Caco-2 (cell line): Measurements from ENCODE around the gene LMTK3. TPM values are rescaled to one million over a fixed set of nuclear protein-coding genes. Genes with fewer than 3 reads are reported as not detected.

Experiments used
- BruUV-seq: library from RNA; stranded (reverse); fragments of 400-500 nt; replicated peaks from 2 replicates; lab custom pipeline; 2021; lab: Mats Ljungman, UMichigan
- CTCF ChIA-PET: fragments of 300-600 bp; sonication (Branson Sonifier 250); formaldehyde crosslinking; loops from one replicate; lab custom pipeline; 2022; ENCODE audit warnings: antibody characterized with exemption; lab: Charles Lee
- POLR2A ChIA-PET: fragments of 300-600 bp; sonication (Branson Sonifier 250); formaldehyde crosslinking; loops from one replicate; lab custom pipeline; 2022; ENCODE audit warnings: antibody characterized with exemption; lab: Charles Lee
- DNase-seq, 2 experiments: peaks; one replicate each; pipeline versions ENCODE4 v3.0.0 to v3.0.0-alpha.2; 2020 to 2022
- H3K27me3 ChIP-seq: replicated peaks from 2 replicates; pipeline ENCODE4 v1.6.0; 2011; ENCODE audit warnings: low read length; ENCODE audit not compliant: control insufficient read depth, insufficient read depth
- H3K36me3 ChIP-seq: 2 replicates; pipeline ENCODE4 v1.5.1; 2011; ENCODE audit warnings: low read length; ENCODE audit not compliant: control insufficient read depth, insufficient read depth
- H3K4me1 ChIP-seq: fragments of 250-450 bp; sonication (Bioruptor Pico); 2 replicates; pipeline ENCODE4 v1.5.1; 2020; ENCODE audit warnings: mild to moderate bottlenecking
- H3K4me3 ChIP-seq: 2 replicates; pipeline ENCODE4 v1.5.1; 2011; ENCODE audit warnings: low read depth, mild to moderate bottlenecking, control low read depth, low read length
- H3K9me3 ChIP-seq: fragments of 250-450 bp; sonication (Bioruptor Pico); 2 replicates; pipeline ENCODE4 v1.5.1; 2020; ENCODE audit warnings: mild to moderate bottlenecking, moderate library complexity
- H3K27ac Mint-ChIP-seq: one replicate; pipeline ENCODE4 v1.8.0; 2022; ENCODE audit warnings: mixed read lengths; ENCODE audit not compliant: unreplicated experiment
- H3K27me3 Mint-ChIP-seq: one replicate; pipeline ENCODE4 v1.8.0; 2022; ENCODE audit warnings: mixed read lengths; ENCODE audit not compliant: insufficient read depth, unreplicated experiment
- H3K36me3 Mint-ChIP-seq: one replicate; pipeline ENCODE4 v1.8.0; 2022; ENCODE audit warnings: mild to moderate bottlenecking, mixed read lengths; ENCODE audit not compliant: insufficient read depth, unreplicated experiment
- H3K4me1 Mint-ChIP-seq: one replicate; pipeline ENCODE4 v1.8.0; 2022; ENCODE audit warnings: low read depth, mixed read lengths; ENCODE audit not compliant: unreplicated experiment
- H3K4me3 Mint-ChIP-seq: one replicate; pipeline ENCODE4 v1.8.0; 2022; ENCODE audit warnings: mild to moderate bottlenecking, moderate library complexity, mixed read lengths; ENCODE audit not compliant: unreplicated experiment
- H3K9me3 Mint-ChIP-seq: one replicate; pipeline ENCODE4 v1.8.0; 2022; ENCODE audit warnings: mixed read lengths; ENCODE audit not compliant: unreplicated experiment
- intact Hi-C: fragments of 100-400 bp; cut with micrococcal nuclease; formaldehyde crosslinking; loops from one replicate; pipeline ENCODE4 v1.10.0; 2022; ENCODE audit not compliant: unreplicated experiment
- total RNA-seq: library from RNA; stranded (reverse); gene quantifications from 2 replicates; pipeline ENCODE4 v1.2.3, GENCODE V29; 2022
- TF ChIP-seq, protein P1 (sequence below), 2 experiments: fragments of 200-600 bp in 1 of 2; IDR thresholded peaks; 1 replicate in 1 of 2; 2 replicates in 1 of 2; pipeline versions ENCODE4 v1.5.1 to v1.8.0; 2011 to 2022; ENCODE audit warnings: antibody characterized with exemption in 1 of 2, control low read depth in 1 of 2, inconsistent platforms in 1 of 2, low read depth in 1 of 2, low read length in 1 of 2, mild to moderate bottlenecking in 1 of 2, moderate library complexity in 1 of 2; ENCODE audit not compliant: insufficient read depth in 1 of 2, severe bottlenecking in 1 of 2, unreplicated experiment in 1 of 2

LMTK3 gene
- total RNA-seq, 1 experiment from 2014 or later, result 22.6 TPM

DNA sequence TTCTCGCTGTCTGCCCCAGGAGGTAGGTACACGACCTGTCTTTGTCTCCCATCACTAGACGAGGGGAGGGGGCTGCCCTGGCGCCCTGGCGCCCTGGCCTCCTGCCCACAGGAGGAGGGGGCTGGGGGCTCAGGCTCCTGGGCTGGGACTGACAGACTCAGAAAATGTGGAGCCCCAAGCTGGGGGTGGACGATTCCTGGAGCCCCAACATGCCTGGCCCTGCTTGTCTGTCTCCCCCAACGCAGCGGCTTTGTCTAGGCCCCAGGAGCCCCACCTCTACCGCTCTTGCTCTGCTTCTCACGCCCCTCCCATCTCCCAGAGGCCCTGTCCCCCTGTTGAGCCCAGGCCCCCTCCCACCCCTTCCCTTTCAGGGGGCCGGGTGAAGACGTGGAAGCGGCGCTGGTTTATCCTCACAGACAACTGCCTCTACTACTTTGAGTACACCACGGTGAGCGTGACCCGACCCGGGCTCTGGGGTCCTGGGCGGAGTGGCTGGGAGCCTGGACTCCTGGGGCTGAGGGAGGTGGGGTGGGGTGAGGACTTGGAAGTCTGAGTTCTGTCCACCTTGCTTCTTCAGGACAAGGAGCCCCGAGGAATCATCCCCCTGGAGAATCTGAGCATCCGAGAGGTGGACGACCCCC, 33.8 kb downstream of the LMTK3 start:
- intact Hi-C loops, result no loop called here
- TF ChIP-seq, protein P1, sequence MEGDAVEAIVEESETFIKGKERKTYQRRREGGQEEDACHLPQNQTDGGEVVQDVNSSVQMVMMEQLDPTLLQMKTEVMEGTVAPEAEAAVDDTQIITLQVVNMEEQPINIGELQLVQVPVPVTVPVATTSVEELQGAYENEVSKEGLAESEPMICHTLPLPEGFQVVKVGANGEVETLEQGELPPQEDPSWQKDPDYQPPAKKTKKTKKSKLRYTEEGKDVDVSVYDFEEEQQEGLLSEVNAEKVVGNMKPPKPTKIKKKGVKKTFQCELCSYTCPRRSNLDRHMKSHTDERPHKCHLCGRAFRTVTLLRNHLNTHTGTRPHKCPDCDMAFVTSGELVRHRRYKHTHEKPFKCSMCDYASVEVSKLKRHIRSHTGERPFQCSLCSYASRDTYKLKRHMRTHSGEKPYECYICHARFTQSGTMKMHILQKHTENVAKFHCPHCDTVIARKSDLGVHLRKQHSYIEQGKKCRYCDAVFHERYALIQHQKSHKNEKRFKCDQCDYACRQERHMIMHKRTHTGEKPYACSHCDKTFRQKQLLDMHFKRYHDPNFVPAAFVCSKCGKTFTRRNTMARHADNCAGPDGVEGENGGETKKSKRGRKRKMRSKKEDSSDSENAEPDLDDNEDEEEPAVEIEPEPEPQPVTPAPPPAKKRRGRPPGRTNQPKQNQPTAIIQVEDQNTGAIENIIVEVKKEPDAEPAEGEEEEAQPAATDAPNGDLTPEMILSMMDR (IDR thresholded peaks at IDR 0.05; ENCODE audit: insufficient read depth in 1 of 2, low read depth in 1 of 2, low read length in 1 of 2, severe bottlenecking in 1 of 2, unreplicated experiment in 1 of 2), result no peak
- CTCF ChIA-PET, result no interaction called here
- no peak overlapping the region for H3K4me3 Mint-ChIP-seq
- no peaks in the 10 kb centered on the region for H3K9me3 Mint-ChIP-seq
- peaks cover 85% of the 10 kb centered on the region for H3K36me3 Mint-ChIP-seq
- Histone ChIP-seq H3K9me3 (no peaks in the 10 kb centered on the region), H3K4me1 (peaks cover 5% of the 10 kb centered on the region; the same call in 1 of the 2 replicates), H3K4me3 (no peak overlapping the region), H3K36me3 (no peaks in the 10 kb centered on the region; the same call in none of the 2 replicates), H3K27me3 (no peaks in the 10 kb centered on the region)
- no peak for DNase-seq
- no peaks in the 10 kb centered on the region for H3K27me3 Mint-ChIP-seq
- H3K27ac Mint-ChIP-seq, result peak overlapping the region; percentile 50
- POLR2A ChIA-PET, result no interaction called here
- H3K4me1 Mint-ChIP-seq, result peaks cover 13% of the 10 kb centered on the region
- BruUV-seq, result no TSS peak

DNA sequence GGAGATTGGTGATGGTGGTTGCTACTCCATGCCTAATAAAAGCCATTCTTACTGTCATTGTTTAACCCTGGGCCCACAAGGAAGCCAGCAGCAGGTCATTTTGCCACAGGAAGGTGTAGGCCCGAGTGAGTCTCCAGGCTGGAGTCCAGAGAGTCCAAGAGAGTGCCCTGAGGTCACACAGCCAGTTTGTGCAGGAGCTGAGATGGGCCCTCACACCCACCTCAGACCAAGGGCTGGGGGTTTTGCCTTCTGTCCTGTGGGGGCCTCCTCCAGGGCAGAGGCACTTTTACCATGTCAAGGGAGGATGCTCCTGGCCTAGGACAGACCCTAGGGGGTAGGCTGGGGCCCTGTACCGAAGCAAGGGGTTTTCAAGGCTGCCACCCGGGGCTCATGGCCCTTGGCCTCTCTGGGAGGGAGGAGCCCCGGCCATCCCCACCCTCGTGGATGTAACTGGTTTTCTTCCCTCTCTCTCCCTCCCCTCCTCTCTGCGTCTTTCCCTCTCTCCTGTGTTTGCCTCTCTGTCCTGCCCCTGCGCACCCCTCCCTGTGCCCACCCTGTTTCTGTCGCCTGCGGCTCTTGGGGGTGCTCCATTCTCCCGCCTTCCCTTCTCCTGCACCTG, 34.5 kb downstream of the LMTK3 start:
- CTCF ChIA-PET, result no interaction called here
- H3K4me3 ChIP-seq, result no peak overlapping the region
- no peaks in the 10 kb centered on the region for H3K9me3 ChIP-seq
- POLR2A ChIA-PET, result no interaction called here
- BruUV-seq, result no TSS peak
- DNase-seq, result no peak
- Mint-ChIP-seq H3K9me3 (no peaks in the 10 kb centered on the region), H3K36me3 (peaks cover 87% of the 10 kb centered on the region), H3K27ac (peak overlapping the region; percentile 50), H3K4me3 (no peak overlapping the region), H3K27me3 (no peaks in the 10 kb centered on the region), H3K4me1 (peaks cover 13% of the 10 kb centered on the region)
- H3K27me3 ChIP-seq, result no peaks in the 10 kb centered on the region
- TF ChIP-seq, protein P1 (IDR thresholded peaks at IDR 0.05; ENCODE audit: insufficient read depth in 1 of 2, low read depth in 1 of 2, low read length in 1 of 2, severe bottlenecking in 1 of 2, unreplicated experiment in 1 of 2), result no peak
- peaks cover 7% of the 10 kb centered on the region; the same call in 1 of the 2 replicates for H3K4me1 ChIP-seq
- peaks cover 2% of the 10 kb centered on the region for H3K36me3 ChIP-seq
- intact Hi-C loops, result no loop called here

DNA sequence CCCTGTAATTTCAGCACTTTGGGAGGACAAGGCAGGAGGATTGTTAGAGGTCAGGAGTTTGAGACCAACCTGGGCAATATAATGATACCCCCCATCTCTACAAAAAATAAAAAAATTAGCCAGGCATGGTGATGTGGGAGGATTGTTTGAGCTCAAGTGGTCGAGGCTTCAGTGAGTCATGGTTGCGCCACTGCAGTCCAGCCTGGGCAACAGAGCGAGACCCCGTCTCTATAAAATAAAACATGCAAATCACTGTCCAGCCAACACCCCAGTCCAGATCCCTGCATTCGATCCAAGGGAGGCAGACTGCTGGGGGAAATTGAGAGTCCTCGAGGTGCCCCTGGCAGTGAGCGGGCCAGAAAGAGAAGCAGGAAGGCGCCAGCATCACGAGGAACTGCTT, 35.5 kb downstream of the LMTK3 start:
- no peak overlapping the region for H3K4me3 Mint-ChIP-seq
- BruUV-seq, result no TSS peak
- peaks cover 6% of the 10 kb centered on the region for H3K36me3 ChIP-seq
- H3K36me3 Mint-ChIP-seq, result peaks cover 86% of the 10 kb centered on the region
- CTCF ChIA-PET, result no interaction called here
- no peaks in the 10 kb centered on the region for H3K27me3 ChIP-seq
- TF ChIP-seq, protein P1 (IDR thresholded peaks at IDR 0.05; ENCODE audit: insufficient read depth in 1 of 2, low read depth in 1 of 2, low read length in 1 of 2, severe bottlenecking in 1 of 2, unreplicated experiment in 1 of 2), result no peak
- no peak overlapping the region for H3K27ac Mint-ChIP-seq
- H3K27me3 Mint-ChIP-seq, result no peaks in the 10 kb centered on the region
- intact Hi-C loops, result no loop called here
- peaks cover 13% of the 10 kb centered on the region for H3K4me1 Mint-ChIP-seq
- no peaks in the 10 kb centered on the region for H3K9me3 ChIP-seq
- POLR2A ChIA-PET, result no interaction called here
- H3K9me3 Mint-ChIP-seq, result no peaks in the 10 kb centered on the region
- no peak overlapping the region for H3K4me3 ChIP-seq
- DNase-seq, result no peak
- H3K4me1 ChIP-seq, result peaks cover 7% of the 10 kb centered on the region; the same call in 1 of the 2 replicates
